EL (cell line): Measurements from ENCODE around the gene MKLN1.
A peak's percentile ranks its signal among the peaks of the same experiment; 100 is the strongest.
"Not testable (repeated sequence)": the region's sequence is repeated elsewhere in the genome, so short reads cannot be mapped to it uniquely, and the experiment has no call there.

Source experiments
- DNase-seq: peaks from one replicate; pipeline ENCODE4 v3.0.0-alpha.2; 2016

Gene MKLN1

DNA sequence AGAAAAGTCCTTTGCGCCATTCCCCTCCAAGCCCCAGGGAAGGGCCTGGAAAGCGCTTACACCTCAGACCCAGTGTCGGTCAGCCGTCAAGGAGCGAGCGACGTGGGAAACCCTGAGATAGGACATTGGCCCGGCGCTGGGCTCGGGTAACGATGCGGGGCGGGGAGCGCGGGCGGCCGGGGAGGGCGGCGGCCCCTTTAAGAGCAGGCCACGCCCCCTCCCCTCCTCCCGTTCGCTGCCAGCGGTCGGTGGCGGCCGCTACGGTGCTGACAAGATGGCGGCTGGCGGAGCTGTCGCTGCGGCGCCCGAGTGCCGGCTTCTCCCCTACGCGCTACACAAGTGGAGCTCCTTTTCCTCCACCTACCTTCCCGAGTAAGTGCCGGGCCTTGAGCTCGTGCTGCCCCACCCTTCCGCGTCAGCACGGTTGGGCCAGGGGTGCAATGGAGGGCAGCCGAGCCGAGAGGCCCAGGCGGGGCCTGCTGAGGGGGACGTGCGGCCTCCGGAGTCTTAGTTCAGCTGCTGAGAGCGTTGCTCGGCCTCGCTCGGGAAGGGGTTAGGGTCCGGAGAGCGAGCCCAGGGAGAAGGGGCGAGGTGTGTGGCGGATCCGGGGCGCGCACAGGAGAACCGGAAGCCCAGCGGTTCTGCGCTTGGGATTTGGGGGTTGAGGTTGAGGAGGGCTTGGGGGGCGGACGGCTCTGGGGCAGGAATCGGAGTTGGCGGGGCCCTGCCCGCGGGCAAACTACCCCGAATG is at the start of gene MKLN1:
TSS of gene MKLN1 (plus strand) at position 251 of the 751 bp plus-strand sequence. CDS start at position 275, 24 bp downstream.
- DNase-seq, result peak; percentile 87

DNA sequence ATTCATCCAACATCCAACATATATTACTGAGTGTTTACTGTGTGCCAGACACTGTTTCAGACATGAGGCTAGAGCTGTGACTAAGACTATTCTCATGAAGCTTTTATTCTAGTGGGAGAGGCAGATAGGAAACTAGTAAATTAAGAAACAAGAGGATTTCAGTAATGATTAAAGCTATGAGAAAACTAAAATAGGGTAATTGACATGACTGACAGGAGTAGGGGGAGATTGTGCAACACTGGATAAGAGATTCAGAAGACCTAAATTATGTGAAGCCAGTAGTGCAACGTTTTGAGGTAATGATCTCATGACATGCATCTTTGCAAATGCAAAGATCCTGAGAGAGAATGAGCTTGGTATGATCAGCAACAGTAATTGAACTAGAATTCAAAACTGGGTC is 48.6 kb upstream of the MKLN1 start:
- no peak for DNase-seq

GRCh38 chr7:131281266-131282048 is 46.2 kb upstream of the MKLN1 start:
- no peak for DNase-seq

DNA sequence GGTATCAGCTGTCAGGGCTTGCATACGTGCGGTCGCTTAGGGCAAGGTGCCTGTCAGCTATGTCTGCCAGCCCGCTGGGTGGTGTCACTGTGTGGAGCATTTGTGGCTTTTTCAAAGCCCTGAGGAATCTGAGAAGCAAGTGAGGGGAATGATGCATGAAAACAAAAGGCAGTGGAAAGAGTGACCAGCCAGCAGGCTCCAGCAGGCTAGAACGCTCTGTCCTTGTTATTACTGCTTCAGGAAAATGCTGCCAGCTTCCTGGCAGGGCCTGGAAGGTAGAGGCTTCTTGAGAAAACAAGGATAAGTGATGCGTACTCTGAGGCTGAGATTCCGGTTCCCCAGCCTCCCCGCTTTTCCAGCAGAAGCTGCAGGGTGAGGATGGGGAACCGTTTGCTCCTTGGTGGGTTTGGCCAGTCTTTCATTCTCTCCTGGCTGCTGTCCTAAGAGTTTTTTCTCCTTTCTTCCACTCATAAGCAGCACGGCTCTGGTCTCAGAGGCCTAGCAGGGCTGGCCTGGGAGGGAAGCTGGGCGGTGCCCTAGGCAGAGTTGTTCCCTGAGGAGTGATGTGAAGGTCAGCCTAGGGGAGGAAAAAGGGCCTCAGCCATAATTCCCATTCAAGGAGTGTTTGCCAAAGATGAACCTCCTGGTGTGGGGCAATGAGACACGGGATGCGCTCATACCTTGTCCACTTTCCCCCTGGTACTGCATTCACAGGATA is 42.8 kb upstream of the MKLN1 start:
- DNase-seq, result no peak

GRCh38 chr7:131285556-131285955 is 42.1 kb upstream of the MKLN1 start:
- DNase-seq, result no peak

- DNase-seq, result no peak
Measured at GRCh38 chr7:131288450-131288849, 39.2 kb upstream of the MKLN1 start.

GRCh38 chr7:131289051-131289450 is 38.6 kb upstream of the MKLN1 start:
- no peak for DNase-seq

DNA sequence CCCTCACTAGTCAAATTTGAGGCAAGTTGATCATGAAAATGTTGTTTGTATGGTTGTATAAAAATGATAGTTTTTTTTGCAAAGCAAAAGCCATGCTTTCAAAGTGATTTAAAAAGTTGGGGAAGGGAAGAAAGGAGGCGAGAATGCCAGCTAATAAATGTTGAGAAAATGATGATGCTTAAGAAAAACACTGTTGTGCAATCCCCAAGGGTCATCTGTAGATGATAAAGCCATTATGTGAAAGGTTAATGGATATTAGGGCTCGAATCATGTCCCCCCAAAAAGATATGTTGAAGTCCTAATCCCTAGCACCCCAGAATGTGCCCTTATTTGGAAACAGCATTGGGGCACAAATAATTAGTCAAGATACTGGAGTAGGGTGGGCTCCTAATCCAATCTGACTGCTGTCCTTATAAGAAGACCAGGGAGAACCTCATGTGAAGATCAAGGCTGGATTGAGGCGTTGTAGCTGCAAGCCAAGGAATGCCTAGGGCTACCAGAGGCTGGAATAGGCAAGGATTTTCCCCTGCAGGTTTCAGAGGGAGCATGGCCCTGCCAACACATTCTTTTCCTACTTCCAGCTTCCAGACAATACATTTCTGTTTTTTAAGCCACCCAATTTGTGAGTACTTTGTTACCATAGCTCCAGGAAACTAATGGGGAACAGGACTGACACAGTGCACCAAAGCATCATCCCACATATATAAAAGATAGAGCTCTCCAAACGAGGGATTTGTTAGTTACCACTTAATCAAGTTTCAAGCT is 35.4 kb upstream of the MKLN1 start:
- DNase-seq, result no peak

DNA sequence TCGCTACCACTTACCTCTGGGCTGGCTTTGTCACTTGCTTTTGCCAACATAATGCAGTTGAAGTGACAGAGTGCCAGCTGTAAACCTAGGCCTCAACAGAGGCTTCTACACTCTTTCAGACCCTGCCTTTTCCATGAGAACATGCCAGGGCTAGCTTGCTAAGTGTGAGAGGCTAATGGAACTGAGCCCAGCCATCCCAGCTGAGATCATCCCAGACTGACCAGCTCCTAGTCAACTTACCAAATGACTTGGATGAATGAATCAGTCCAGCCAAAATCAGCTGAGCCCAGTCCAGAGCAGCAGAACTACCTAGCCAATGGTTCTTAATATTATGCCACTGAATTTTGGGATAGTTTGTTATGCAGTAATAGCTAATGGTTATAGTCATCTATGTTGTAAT is 34.7 kb upstream of the MKLN1 start:
- DNase-seq, result peak; percentile 30

- DNase-seq, result no peak
Measured at GRCh38 chr7:131294553-131294952, 33.1 kb upstream of the MKLN1 start.

- no peak for DNase-seq
Measured at GRCh38 chr7:131298608-131298992, 29.1 kb upstream of the MKLN1 start.

DNA sequence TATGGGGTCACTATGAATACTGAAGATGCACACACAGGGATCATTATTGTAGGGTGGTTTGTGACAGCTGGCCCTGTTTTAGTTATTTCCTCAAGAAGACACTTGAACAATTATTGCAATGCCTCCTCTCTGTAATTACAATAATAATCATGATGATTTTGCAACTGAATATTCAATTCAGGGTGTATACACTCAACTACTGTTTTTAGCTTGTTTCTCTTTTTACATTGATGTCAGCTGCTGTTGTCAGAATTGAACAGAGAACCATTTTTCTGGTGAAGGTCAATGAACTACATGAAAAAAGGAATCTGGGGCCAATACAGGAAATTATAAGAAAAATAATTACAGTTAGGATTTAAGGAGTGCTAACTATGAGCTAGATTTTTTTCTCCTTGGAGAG is 28.6 kb upstream of the MKLN1 start:
- DNase-seq, result no peak

GRCh38 chr7:131300078-131300477 is 27.6 kb upstream of the MKLN1 start:
- no peak for DNase-seq

DNA sequence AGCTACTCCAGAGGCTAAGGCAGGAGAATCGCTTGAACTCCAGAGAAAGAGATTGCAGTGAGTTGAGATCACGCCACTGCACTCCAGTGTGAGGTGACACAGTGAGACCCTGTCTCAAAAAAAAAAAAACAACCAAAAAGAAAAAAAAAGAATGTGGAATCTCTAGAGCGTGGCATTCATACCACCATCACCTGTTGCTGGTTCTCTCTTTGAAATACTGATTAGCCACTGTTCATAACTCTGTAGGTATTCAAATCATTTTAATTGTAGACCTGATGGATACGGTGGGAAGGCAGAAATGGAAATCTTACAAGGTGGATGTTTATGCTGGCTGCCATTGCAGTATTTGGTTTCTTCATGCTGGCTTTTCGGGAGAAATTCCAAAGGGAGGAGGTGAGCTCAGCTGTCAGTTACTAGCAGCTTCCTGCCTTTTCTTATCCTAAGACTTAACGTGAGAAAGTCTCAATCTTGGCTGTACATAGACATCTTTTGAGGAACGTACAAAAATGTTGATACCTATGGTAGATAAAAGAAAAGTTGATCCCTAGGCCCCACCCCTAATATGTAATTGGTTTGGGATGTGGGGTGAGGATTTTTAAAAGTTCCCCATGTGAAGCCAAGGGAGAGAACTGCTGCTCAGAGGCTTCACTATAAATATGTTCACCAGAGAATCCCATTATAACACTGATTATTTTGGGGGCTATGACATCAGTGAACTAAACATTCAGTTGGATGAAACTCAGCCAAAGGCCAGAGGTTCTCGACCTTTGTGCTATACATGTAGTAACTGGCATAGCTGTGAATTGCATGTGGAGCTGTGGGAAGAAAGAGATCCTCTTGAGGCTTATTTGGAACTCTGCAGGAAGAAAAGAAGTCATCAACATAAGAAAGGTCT is 26.9 kb upstream of the MKLN1 start:
- no peak for DNase-seq

DNA sequence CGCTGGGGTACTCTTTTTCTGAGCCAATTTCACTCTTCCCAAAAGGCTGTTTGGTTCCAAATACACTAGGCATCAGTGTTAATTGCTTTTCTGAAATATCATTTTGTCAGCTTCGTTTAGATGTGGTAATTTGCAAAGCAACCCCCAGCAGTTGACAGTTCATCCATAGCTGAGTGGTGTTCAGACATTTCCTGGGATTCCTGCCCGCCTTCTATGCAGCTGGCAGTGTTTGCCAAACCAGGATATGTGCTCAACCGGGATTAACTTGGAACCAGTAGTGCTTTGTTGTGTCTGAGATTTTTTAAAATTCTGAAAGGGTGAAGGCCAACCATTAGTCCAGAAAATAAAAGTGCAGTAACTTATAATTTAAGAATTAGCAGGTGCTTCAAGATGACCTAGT is 25.2 kb upstream of the MKLN1 start:
- DNase-seq, result no peak

DNA sequence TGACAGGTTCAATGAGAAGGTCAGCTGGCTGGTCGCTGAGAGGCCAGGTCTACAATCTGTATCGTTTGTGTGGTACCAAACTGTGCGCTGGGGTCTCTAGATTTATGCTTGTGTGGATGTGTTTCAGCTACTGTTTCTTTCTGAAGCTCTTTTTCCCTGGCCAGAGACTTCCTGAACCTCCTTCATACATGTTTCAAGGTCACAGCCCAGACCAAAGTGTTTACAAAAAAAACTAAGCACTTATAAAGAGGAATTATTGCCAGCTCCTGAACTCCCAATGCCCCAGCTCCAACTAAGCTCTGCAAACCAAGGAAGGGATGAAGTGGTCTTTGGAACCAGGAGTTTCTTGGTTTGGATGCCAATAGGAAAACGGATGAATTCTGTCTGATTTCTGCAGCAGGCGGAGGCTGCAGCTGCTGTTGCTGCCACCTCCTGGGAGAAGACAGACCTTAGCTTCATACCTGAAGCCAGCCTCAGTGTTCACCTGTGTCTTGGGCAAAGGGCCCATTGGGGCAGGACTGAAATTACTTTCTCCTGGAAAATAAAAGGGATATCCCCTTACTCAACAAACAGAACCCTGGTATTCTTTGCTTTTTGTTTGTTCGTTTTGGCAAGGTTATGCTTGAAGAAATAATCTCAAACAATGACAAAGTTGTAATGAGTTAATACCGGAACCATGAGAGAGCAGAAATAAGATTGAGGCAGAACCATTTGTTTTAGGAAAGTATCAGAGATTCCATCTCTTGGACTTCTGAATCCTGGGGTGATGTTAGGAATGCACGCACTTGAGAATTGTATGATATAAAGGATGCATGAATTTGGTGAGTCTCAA is 24.6 kb upstream of the MKLN1 start:
- no peak for DNase-seq

DNA sequence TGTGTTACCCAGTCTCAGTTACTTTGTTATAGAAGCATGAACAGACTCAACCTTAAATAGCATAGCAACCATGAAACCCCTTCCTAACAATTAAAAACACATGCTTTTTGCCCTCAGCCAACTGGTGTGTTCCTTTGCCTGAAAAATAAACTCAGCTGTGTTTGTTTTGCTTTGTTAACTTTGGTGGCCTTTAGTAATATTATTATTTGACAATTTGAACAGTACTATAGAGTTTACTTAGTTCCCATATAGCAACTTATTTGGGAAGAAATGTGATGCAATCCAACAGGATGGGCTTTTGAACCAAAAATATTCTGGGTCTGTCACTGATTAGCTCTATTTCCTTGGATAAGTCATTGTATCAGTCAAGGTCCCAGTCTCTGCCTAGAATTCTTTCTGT is 22.5 kb upstream of the MKLN1 start:
- no peak for DNase-seq

DNA sequence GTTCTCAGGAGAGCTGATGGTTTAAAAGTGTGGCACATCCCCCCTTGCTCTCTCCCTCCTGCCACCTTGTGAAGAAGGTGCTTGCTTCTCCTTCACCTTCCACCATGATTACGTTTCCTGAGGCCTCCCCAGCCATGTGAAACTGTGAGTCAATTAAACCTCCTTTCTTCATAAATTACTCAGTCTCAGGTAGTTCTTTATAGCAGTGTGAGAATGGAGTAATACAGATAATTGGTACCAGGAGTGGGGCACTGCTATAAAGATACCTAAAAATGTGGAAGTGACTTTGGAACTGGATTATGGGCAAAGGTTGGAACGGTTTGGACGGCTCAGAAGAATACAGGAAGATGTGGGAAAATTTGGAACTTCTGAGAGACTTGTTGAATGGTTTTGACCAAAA is 21.6 kb upstream of the MKLN1 start:
- not testable (repeated sequence) for DNase-seq

DNA sequence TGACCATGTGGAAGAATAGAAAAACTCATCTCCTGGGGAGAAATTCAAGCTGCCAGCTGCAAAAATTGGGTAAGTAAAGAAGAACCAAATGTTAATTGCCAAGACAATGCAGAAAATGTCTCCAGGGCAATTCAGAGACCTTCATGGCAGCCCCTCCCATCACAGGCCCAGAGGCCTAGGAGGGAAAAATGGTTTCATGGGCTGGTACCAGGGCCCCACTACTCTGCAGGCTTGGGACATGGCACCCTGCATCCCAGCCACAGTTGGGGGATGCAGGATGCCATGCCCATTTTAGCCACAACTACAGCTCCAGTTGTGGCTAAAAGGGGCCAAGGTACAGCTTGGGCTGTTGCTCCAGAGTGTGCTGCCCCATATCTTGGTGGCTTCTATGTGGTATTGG is 20.9 kb upstream of the MKLN1 start:
- DNase-seq, result no peak

GRCh38 chr7:131307627-131308026 is 20.0 kb upstream of the MKLN1 start:
- no peak for DNase-seq

GRCh38 chr7:131312838-131313237 is 14.8 kb upstream of the MKLN1 start:
- DNase-seq, result no peak
